GM10266 (cell line): ENCODE results near the gene PLEKHA7.

Experiments used
- DNase-seq: peaks from one replicate; pipeline ENCODE4 v3.0.0; 2012; ENCODE audit errors: extremely low spot score
- TF ChIP-seq, protein P1 (sequence below): IDR thresholded peaks from 2 replicates; pipeline ENCODE4 v1.5.1; 2012; ENCODE audit warnings: mild to moderate bottlenecking, low read depth; ENCODE audit not compliant: control insufficient read depth, insufficient read depth; ENCODE audit errors: missing control alignments

Gene PLEKHA7

DNA sequence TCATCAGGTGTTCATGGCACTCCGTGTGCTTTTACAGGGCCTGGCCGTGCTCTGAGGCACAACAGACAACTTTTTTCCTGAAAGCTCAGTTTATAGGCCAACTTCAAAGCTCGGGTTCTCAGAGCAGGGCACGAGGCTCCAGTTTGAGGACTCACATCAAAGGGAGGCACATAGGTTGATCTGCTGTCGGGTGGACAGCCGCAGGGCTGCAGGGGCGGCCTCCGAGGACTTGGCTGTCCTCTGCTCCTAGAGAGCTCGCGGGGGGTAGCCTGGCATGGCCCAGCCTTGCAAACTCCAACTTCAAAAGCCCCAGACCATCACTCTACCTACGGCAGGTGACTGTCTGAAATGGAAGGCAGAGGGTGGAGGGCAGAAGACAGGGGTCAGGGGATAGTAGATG lies 244.2 kb downstream of the PLEKHA7 start:
- no peak for DNase-seq

DNA sequence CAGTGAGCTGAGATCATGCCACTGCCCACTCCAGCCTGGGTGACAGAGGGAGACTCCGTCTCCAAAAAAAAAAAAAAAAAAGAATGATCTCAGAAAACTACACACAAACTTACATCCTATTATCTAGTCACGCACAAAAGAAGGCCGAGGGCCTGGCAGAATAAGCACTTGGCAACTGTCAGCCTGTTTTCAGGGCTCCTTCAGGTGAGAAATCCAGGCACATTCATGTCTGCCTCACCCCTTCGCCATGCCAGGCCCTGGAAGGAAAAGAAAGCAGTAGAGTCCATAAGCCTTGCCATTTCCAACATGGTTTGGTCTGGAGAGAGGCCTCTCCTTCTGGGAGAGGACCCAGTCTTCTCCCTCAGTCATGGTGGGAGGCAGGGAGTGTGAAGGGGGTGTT lies 244.8 kb downstream of the PLEKHA7 start:
- TF ChIP-seq, protein P1, sequence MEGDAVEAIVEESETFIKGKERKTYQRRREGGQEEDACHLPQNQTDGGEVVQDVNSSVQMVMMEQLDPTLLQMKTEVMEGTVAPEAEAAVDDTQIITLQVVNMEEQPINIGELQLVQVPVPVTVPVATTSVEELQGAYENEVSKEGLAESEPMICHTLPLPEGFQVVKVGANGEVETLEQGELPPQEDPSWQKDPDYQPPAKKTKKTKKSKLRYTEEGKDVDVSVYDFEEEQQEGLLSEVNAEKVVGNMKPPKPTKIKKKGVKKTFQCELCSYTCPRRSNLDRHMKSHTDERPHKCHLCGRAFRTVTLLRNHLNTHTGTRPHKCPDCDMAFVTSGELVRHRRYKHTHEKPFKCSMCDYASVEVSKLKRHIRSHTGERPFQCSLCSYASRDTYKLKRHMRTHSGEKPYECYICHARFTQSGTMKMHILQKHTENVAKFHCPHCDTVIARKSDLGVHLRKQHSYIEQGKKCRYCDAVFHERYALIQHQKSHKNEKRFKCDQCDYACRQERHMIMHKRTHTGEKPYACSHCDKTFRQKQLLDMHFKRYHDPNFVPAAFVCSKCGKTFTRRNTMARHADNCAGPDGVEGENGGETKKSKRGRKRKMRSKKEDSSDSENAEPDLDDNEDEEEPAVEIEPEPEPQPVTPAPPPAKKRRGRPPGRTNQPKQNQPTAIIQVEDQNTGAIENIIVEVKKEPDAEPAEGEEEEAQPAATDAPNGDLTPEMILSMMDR = no peak
- no peak for DNase-seq

More for the DNA sequence above, 244.2 kb downstream of the PLEKHA7 start:
- TF ChIP-seq, protein P1 = no peak

DNA sequence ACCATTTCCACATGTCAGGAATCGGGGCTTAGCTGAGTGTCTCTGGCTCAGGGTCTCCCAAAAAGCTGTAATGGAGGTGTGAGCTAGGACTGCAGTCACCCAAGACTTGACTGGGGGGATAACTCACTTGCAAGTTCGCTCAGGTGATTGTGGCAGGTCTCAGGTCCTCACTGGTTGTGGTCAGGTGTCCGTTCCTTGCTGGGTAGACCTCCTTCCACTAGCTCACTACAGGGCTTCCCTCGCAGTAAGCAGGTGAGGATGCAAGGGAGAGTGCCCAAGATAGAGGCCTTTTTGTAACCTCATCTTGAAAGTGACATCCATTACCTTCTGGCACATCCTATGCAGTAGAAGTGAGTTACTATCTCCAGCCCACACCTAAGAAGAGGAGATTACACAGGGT lies 246.3 kb downstream of the PLEKHA7 start:
- TF ChIP-seq, protein P1 = no peak
- DNase-seq = peak; percentile 2

DNA sequence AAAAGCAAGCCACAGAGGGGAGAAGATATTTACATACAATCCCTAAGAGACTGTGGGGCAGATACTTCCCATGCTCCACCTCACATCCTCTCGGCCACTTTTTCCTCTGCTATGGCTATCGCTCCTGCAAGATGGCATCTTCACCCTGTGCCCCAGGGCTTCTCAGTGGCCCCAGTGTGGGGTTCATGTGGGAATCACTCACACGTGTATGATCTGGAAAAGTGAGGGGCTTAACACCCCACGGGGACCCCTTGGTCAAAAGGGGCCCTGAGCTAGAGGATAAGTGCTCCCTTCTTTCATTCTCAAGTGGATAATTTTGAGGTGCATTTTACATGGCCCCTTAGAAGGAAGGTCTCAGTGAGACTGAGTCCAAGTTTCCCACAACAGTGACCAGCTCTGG lies 247.1 kb downstream of the PLEKHA7 start:
- TF ChIP-seq, protein P1 = no peak
- DNase-seq = peak; percentile 1

DNA sequence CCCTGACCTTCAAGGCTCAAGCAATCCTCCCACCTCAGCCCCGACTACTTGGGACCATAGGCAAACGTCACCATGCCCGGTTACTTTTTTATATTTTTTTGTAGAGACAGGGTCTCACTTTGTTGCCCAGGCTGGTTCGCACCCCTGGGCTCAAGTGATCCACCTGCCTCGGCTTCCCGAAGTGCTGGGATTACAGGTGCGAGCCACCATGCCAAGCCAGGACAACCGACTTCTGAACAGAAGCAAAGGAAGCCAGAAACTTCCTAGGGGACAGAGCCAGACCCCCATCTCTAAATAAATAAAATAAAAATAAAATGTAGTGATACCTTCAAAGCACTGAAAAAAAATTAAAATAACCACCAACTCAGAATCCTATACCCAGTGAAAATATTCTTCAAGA lies 249.3 kb downstream of the PLEKHA7 start:
- DNase-seq = no peak
- TF ChIP-seq, protein P1 = no peak

DNA sequence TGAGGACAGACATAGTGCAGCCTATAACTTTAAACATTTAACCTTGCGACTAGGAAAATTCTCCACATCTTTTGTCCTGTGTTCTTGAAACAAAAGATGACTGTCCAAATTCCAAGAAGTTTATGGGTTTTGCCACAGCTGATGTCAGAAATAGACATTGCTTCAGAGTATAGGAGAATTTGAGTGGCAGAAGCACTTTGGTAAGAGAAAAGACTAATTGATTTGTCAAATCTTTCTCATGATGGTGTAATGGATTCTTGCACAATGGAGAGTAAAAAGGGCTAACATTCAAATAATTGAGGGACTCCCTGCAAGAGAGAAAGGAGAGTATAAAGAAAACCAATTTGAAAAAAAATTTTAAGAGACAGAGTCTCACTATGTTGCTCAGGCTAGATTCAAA lies 250.5 kb downstream of the PLEKHA7 start:
- TF ChIP-seq, protein P1 = no peak
- no peak for DNase-seq

DNA sequence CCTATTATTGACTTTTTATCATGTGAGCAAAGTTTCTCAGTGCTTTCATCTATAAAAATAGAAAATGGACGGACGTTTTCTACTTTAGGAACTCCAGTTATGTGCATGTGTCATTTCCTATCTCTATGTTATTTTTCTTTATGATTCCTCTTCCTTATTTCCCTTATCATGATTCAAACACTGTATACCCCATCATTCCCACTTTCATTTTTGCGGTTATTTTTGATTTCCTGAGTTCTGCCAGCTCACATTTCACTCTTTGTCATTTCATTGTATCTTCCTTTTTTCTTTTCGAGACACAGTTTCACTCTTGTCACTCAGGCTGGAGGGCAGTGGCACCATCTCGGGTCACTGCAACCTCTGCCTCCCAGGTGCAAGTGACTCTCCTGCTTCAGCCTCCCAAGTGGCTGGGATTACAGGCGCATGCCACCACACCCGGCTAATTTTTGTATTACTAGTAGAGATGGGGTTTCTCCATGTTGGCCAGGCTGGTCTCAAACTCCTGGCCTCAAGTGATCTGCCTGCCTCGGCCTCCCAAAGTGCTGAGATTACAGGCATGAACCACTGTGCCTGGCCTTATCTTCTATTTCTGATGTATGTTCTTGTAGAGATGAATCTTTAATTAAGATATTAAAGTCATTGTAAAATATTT lies 254.2 kb downstream of the PLEKHA7 start:
- DNase-seq = no peak
- TF ChIP-seq, protein P1 = no peak
